NCI-H510A (cell line): ENCODE data around the gene CACFD1.

Experiments used
- DNase-seq: peaks from one replicate; lab custom pipeline; 2025; lab: John Stamatoyannopoulos, UW

The CACFD1 gene

DNA sequence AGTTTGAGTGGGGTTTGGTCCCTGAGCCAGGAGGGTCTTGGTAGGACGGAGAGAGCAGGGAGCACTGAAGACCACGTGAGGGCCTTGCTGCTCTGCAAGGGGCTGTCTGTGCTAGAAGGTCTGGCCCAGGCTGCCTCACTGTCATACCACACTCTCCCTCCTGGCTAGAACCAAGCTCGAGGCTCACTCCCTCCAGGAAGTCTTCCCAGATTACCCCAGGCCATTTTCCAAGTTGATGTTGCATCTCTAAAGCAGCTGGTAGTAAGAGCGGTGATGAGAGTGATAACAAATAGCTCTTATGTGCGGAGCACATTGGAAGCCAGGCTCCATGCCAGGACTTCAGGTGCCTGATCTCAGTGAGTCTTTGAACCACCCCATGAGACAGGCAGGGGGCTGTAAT lies 58.4 kb downstream of the CACFD1 start:
- DNase-seq: no peak

DNA sequence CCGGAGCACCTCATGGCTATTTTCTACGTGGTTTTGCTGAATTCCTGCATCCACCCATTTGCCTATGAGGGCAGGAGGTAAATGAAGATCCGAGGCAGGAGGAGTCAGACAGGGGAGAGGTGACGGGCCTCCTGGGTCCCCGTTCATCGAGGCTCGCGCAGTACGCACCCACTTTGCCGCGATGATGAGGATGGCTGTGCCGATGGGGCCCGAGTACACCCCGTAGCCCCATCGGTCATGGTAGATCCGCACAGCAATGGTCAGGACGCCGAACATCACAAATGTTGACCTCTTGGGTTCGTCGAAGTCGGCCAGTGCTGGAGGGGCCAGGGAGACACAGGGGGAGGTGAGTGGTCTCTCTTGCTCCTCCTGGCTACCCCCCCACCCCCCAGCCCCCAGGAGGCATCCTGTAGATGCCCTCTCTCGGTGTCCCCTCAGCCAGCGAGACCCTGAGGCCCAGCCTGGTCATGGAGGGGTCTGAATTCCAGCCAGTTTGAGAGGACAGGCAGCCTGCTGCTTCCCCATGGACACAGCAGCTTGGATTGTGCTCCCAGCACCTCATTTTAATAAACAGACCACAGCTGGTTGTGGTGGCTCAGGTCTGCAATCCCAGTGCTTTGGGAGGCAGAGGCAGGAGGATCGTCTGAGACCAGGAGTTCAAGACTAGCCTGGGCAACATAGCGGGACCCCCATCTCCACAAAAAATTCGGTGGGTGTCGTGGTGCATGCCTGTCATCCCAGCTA lies 59.1 kb downstream of the CACFD1 start:
- DNase-seq: no peak

DNA sequence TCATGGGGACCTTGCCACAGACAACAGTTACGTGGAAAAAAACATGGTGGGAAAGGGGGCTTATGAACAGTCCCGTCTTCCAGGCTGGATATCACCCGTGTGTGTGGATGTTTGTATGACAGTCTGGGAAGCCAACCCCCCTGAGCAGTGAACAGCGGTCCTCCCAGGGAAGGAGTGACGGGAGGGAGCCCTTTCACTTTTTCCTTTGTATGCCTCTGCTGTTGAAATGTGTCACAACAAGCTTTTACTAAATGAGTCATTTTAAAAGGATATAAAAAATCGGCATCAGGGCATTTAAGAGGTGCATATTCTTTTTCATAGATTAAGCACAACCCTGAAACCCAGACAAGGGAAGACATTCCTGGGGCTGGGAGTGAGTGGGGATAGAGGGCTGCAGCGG lies 59.9 kb downstream of the CACFD1 start:
- no peak for DNase-seq

GRCh38 chr9:133520121-133520835 lies 60.5 kb downstream of the CACFD1 start:
- no peak for DNase-seq
